Measurements from ENCODE around the gene PEX3. TPM values are rescaled to one million over a fixed set of nuclear protein-coding genes. Genes with fewer than 3 reads are reported as not detected.

The PEX3 gene
- total RNA-seq, 1 experiment from 2014 or later = 17.9 TPM

DNA sequence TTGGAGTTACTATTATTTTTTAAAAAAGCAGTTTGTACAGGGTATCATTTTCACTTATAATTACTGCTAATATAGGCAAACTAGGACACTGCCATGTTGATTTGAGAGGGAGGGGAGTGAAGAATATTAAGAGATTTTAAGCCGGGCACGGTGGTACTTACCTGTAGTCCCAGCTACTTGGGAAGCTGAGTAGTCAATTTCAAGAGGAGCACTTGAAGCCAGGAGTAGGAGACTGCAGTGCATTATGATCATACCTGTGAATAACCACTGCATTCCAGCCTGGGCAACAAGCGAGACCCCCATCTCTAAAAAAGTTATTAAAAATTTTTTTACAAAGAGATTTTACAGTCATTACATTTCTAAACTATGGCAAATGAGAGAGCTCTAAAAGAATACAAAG lies 35.8 kb upstream of the PEX3 start:
- no peak overlapping the region for H3K27ac Mint-ChIP-seq
- no peak overlapping the region for H3K56ac ChIP-seq (ENCODE audit: insufficient read length, low read depth, low read length)
- H3K9me3 ChIP-seq (ENCODE audit: control insufficient read depth, low read depth, low read length) = no peaks in the 10 kb centered on the region
- H3K4me1 Mint-ChIP-seq = peaks cover 0 to 5% of the 10 kb centered on the region in 2 experiments; a peak in 2 of 4 replicates
- no peak overlapping the region for H3K9ac ChIP-seq (ENCODE audit: extremely low read depth, insufficient read length, low read length)
- H3K4me1 ChIP-seq (ENCODE audit: insufficient read depth, low read length) = no peaks in the 10 kb centered on the region
- no peaks in the 10 kb centered on the region for H3K79me2 ChIP-seq (ENCODE audit: insufficient read depth, low read length)
- no peak overlapping the region for H4K5ac ChIP-seq (ENCODE audit: insufficient read length, low read depth, low read length)
- H3K4me2 ChIP-seq (ENCODE audit: insufficient read depth, insufficient read length, low read length) = no peak overlapping the region
- H2AK5ac ChIP-seq (ENCODE audit: insufficient read length, low read length) = no peak overlapping the region
- H4K20me1 ChIP-seq (ENCODE audit: control insufficient read depth, insufficient read depth, insufficient read length) = no peaks in the 10 kb centered on the region
- H2BK5ac ChIP-seq (ENCODE audit: insufficient read length, low read length) = no peak overlapping the region
- no peak overlapping the region for H2BK20ac ChIP-seq (ENCODE audit: low read depth, low read length, poor library complexity, severe bottlenecking)
- no peak overlapping the region for H2BK15ac ChIP-seq (ENCODE audit: low read depth, low read length)
- DNase-seq = no peak
- H3K14ac ChIP-seq (ENCODE audit: insufficient read depth, low read length) = no peak overlapping the region
- no peaks in the 10 kb centered on the region for H3K36me3 Mint-ChIP-seq (ENCODE audit: insufficient read depth in 1 of 3, low read depth in 3 of 3)
- H2BK12ac ChIP-seq (ENCODE audit: insufficient read length, low read depth, low read length) = no peak overlapping the region
- H3K27me3 Mint-ChIP-seq (ENCODE audit: low read depth) = no peaks in the 10 kb centered on the region
- H4K91ac ChIP-seq (ENCODE audit: insufficient read length, low read depth, low read length) = no peak overlapping the region
- H2AFZ ChIP-seq (ENCODE audit: low read length) = no peak overlapping the region
- WGBS (ENCODE audit: extremely low coverage, insufficient read length, low lambda C conversion rate) = no CpG with 5 or more reads among the region's 3 CpGs
- H4K8ac ChIP-seq (replicated peaks; ENCODE audit: insufficient read length, low read depth, low read length) = no peak overlapping the region
- H3K27ac ChIP-seq (ENCODE audit: insufficient read length, low read depth, low read length) = no peak overlapping the region
- no peak overlapping the region for H3T11ph ChIP-seq (ENCODE audit: low read length)
- H3K18ac ChIP-seq (ENCODE audit: insufficient read length, low read depth, low read length) = no peak overlapping the region
- H3K9me3 Mint-ChIP-seq = no peaks in the 10 kb centered on the region
- no peaks in the 10 kb centered on the region for H3K79me1 ChIP-seq (ENCODE audit: insufficient read depth, low read depth, low read length, poor library complexity, severe bottlenecking)
- no peaks in the 10 kb centered on the region for H3K27me3 ChIP-seq (ENCODE audit: insufficient read depth, low read length)
- no peak overlapping the region for H3K4ac ChIP-seq (ENCODE audit: low read depth, low read length)
- H3K23ac ChIP-seq (ENCODE audit: insufficient read length, low read depth, low read length) = no peak overlapping the region
- TF ChIP-seq, protein P1, sequence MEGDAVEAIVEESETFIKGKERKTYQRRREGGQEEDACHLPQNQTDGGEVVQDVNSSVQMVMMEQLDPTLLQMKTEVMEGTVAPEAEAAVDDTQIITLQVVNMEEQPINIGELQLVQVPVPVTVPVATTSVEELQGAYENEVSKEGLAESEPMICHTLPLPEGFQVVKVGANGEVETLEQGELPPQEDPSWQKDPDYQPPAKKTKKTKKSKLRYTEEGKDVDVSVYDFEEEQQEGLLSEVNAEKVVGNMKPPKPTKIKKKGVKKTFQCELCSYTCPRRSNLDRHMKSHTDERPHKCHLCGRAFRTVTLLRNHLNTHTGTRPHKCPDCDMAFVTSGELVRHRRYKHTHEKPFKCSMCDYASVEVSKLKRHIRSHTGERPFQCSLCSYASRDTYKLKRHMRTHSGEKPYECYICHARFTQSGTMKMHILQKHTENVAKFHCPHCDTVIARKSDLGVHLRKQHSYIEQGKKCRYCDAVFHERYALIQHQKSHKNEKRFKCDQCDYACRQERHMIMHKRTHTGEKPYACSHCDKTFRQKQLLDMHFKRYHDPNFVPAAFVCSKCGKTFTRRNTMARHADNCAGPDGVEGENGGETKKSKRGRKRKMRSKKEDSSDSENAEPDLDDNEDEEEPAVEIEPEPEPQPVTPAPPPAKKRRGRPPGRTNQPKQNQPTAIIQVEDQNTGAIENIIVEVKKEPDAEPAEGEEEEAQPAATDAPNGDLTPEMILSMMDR (conservative IDR thresholded peaks at IDR 0.05) = no peak
- no peak overlapping the region for H3K4me3 Mint-ChIP-seq
- no peaks in the 10 kb centered on the region for H3K23me2 ChIP-seq (ENCODE audit: insufficient read length, low read depth, low read length, poor library complexity, severe bottlenecking)
- H2BK120ac ChIP-seq (ENCODE audit: low read depth, low read length, poor library complexity, severe bottlenecking) = no peak overlapping the region
